CD14-positive monocyte (primary cell): ENCODE measurements around the gene STRIP1. TPM values are rescaled to one million over a fixed set of nuclear protein-coding genes. Genes with fewer than 3 reads are reported as not detected.

Experiments
- DNase-seq, 3 donors: peaks; one replicate each; pipeline ENCODE4 v3.0.0-alpha.2; 2011 to 2022
- H2AFZ ChIP-seq: 2 replicates; pipeline ENCODE4 v1.6.0; 2012; ENCODE audit warnings: mild to moderate bottlenecking, low read depth, low read length, inconsistent platforms; ENCODE audit not compliant: insufficient read depth, poor library complexity, severe bottlenecking
- H3K27ac ChIP-seq, 2 donors: 1 replicate in 1 of 2; 2 replicates in 1 of 2; pipeline ENCODE4 v1.5.1; 2012 to 2013; ENCODE audit warnings: low read length in 2 of 2, control low read depth in 1 of 2, inconsistent platforms in 1 of 2, low read depth in 1 of 2, mild to moderate bottlenecking in 1 of 2
- H3K27me3 ChIP-seq, 2 donors: one replicate each; pipeline versions ENCODE4 v1.6.0 to v1.6.1; 2011 to 2013; ENCODE audit warnings: low read length in 2 of 2; ENCODE audit not compliant: control insufficient read depth in 2 of 2, insufficient read depth in 2 of 2
- H3K36me3 ChIP-seq, 2 donors: replicated peaks in 1 of 2; 1 replicate in 1 of 2; 2 replicates in 1 of 2; pipeline versions ENCODE4 v1.5.1 to v1.6.1; 2012 to 2013; ENCODE audit warnings: low read length in 2 of 2, control low read depth in 1 of 2, inconsistent platforms in 1 of 2, mild to moderate bottlenecking in 1 of 2; ENCODE audit not compliant: insufficient read depth in 2 of 2, control insufficient read depth in 1 of 2
- H3K4me1 ChIP-seq, 2 donors: 1 replicate in 1 of 2; 2 replicates in 1 of 2; pipeline versions ENCODE4 v1.5.1 to v1.6.1; 2012 to 2013; ENCODE audit warnings: low read length in 2 of 2, control low read depth in 1 of 2, inconsistent platforms in 1 of 2, mild to moderate bottlenecking in 1 of 2, moderate library complexity in 1 of 2; ENCODE audit not compliant: insufficient read depth in 2 of 2, control insufficient read depth in 1 of 2
- H3K4me2 ChIP-seq: replicated peaks from 2 replicates; pipeline ENCODE3; 2012; ENCODE audit warnings: low read length, moderate library complexity, mild to moderate bottlenecking; ENCODE audit not compliant: poor library complexity, severe bottlenecking; ENCODE audit errors: extremely low read depth
- H3K4me3 ChIP-seq, 3 experiments: fragments of 200-600 bp in 1 of 3; sonication (generic) in 1 of 3; replicated peaks in 1 of 3; 1 replicate in 2 of 3; 2 replicates in 1 of 3; pipeline ENCODE4 v1.5.1; 2011 to 2013; ENCODE audit warnings: low read length in 3 of 3, mild to moderate bottlenecking in 3 of 3, control low read depth in 2 of 3, low read depth in 2 of 3, inconsistent platforms in 1 of 3, moderate library complexity in 1 of 3
- H3K79me2 ChIP-seq: 2 replicates; pipeline ENCODE4 v1.6.0; 2012; ENCODE audit warnings: mild to moderate bottlenecking, control low read depth, inconsistent platforms, low read length, moderate library complexity; ENCODE audit not compliant: insufficient read depth
- H3K9ac ChIP-seq: 2 replicates; pipeline ENCODE4 v1.6.0; 2017; ENCODE audit warnings: low read length, mild to moderate bottlenecking; ENCODE audit not compliant: insufficient read depth, poor library complexity, severe bottlenecking
- H3K9me3 ChIP-seq, 2 donors: replicated peaks in 1 of 2; 1 replicate in 1 of 2; 2 replicates in 1 of 2; pipeline versions ENCODE4 v1.5.1 to v1.6.1; 2012 to 2013; ENCODE audit warnings: low read length in 2 of 2, control low read depth in 1 of 2; ENCODE audit not compliant: control insufficient read depth in 1 of 2, insufficient read depth in 1 of 2
- H4K20me1 ChIP-seq: 2 replicates; pipeline ENCODE4 v1.6.0; 2012; ENCODE audit warnings: mild to moderate bottlenecking, low read length, control low read depth, moderate library complexity; ENCODE audit not compliant: insufficient read depth
- H3K27ac Mint-ChIP-seq, 7 donors: one replicate each; pipeline ENCODE4 v1.8.0; 2020; ENCODE audit warnings: mild to moderate bottlenecking in 7 of 7, mixed read lengths in 7 of 7, moderate library complexity in 6 of 7, inconsistent platforms in 2 of 7
- H3K27me3 Mint-ChIP-seq, 3 donors: one replicate each; pipeline ENCODE4 v1.8.0; 2021 to 2022; ENCODE audit warnings: low read depth in 3 of 3, mild to moderate bottlenecking in 3 of 3, mixed read lengths in 3 of 3, moderate library complexity in 3 of 3, inconsistent platforms in 1 of 3
- H3K36me3 Mint-ChIP-seq, 2 donors: one replicate each; pipeline ENCODE4 v1.8.0; 2020; ENCODE audit warnings: mixed read lengths in 2 of 2, inconsistent platforms in 1 of 2, mild to moderate bottlenecking in 1 of 2
- H3K4me1 Mint-ChIP-seq: one replicate; pipeline ENCODE4 v1.8.0; 2020; ENCODE audit warnings: mild to moderate bottlenecking, mixed read lengths
- H3K4me3 Mint-ChIP-seq, 2 donors: one replicate each; pipeline ENCODE4 v1.8.0; 2020; ENCODE audit warnings: mild to moderate bottlenecking in 2 of 2, mixed read lengths in 2 of 2, moderate library complexity in 1 of 2
- H3K9me3 Mint-ChIP-seq, 7 donors: one replicate each; pipeline ENCODE4 v1.8.0; 2020 to 2022; ENCODE audit warnings: mixed read lengths in 7 of 7, mild to moderate bottlenecking in 6 of 7, moderate library complexity in 6 of 7, inconsistent platforms in 2 of 7
- WGBS: methylation state at CpG from one replicate; pipeline ENCODE4 v1.1.5; 2013; ENCODE audit warnings: missing lambda C conversion rate; ENCODE audit not compliant: insufficient coverage; 5-methylcytosine and 5-hydroxymethylcytosine counted together
- intact Hi-C, 2 donors: fragments of 100-400 bp; cut with micrococcal nuclease; formaldehyde crosslinking; loops; one replicate each; pipeline versions ENCODE4 v1.15.0 to v1.15.1; 2023
- polyA plus RNA-seq, 3 donors: library from polyadenylated mRNA; depleted of rRNA in 1 of 3; unstranded in 2 of 3; stranded (reverse) in 1 of 3; fragments of 300-500 nt in 2 of 3; fragments of >200 nt in 1 of 3; fragmentation: Illumina TruSeq in 2 of 3; gene quantifications; 1 replicate in 2 of 3; 2 replicates in 1 of 3; pipeline ENCODE4 v1.2.3, GENCODE V29; 2012 to 2021
- TF ChIP-seq, protein P1 (sequence below): fragments of 200-600 bp; IDR thresholded peaks from one replicate; pipeline ENCODE4 v1.8.0; 2022; ENCODE audit warnings: antibody characterized with exemption, mild to moderate bottlenecking

STRIP1 gene
- polyA plus RNA-seq, 3 donors: 8.9 to 33.6 (median 11.0) TPM

DNA sequence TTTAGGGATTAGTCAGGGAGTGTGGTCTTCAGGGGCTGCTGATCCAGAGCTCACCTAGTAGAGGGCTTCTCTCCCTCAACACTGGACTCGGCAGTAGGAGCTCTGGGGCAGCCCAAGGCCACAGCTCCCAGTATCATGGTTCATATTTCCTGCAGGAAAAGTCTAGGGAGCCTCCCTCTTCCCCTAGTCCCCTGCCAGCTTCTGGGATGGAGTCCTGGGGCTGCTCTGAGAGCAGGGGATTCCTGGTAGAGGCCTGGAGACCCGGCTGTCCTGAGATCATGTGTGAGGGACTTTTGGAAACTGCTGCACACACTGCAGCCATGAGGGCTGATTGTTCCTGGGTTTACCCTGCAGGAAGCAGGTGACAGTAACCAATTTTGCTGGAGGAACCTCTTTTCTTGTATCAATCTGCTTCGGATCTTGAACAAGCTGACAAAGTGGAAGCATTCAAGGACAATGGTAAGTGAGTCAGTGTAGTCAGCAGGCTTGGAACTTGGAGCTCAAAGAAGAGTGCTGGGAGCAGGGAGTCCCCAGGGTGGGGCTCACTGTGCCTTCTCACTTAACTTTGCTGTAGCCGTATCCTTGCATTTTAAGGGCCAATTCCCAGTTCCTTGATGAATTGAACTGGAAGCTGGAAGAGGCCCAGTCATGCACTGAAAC is 16.3 kb downstream of the STRIP1 start:
- H3K4me2 ChIP-seq: no peak overlapping the region
- no peaks in the 10 kb centered on the region for H3K79me2 ChIP-seq
- TF ChIP-seq, protein P1, sequence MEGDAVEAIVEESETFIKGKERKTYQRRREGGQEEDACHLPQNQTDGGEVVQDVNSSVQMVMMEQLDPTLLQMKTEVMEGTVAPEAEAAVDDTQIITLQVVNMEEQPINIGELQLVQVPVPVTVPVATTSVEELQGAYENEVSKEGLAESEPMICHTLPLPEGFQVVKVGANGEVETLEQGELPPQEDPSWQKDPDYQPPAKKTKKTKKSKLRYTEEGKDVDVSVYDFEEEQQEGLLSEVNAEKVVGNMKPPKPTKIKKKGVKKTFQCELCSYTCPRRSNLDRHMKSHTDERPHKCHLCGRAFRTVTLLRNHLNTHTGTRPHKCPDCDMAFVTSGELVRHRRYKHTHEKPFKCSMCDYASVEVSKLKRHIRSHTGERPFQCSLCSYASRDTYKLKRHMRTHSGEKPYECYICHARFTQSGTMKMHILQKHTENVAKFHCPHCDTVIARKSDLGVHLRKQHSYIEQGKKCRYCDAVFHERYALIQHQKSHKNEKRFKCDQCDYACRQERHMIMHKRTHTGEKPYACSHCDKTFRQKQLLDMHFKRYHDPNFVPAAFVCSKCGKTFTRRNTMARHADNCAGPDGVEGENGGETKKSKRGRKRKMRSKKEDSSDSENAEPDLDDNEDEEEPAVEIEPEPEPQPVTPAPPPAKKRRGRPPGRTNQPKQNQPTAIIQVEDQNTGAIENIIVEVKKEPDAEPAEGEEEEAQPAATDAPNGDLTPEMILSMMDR: no peak
- intact Hi-C loops: no loop called here
- Mint-ChIP-seq H3K36me3 (peaks cover 97 to 100% of the 10 kb centered on the region in 2 donors), H3K27ac (no peak overlapping the region), H3K4me3 (no peak overlapping the region), H3K27me3 (no peaks in the 10 kb centered on the region), H3K9me3 (no peaks in the 10 kb centered on the region), H3K4me1 (no peaks in the 10 kb centered on the region)
- H3K36me3 ChIP-seq: peaks cover 99 to 100% of the 10 kb centered on the region in 2 donors
- no peak overlapping the region for H3K9ac ChIP-seq
- H3K9me3 ChIP-seq: no peaks in the 10 kb centered on the region
- H3K4me1 ChIP-seq: no peaks in the 10 kb centered on the region
- H4K20me1 ChIP-seq: peaks cover 18% of the 10 kb centered on the region
- H3K27ac ChIP-seq: no peak overlapping the region
- DNase-seq: no peak
- H3K27me3 ChIP-seq: no peaks in the 10 kb centered on the region
- H2AFZ ChIP-seq: no peak overlapping the region
- 97% methylated on average over 3 of the region's 4 CpGs for WGBS
- H3K4me3 ChIP-seq: no peak overlapping the region

DNA sequence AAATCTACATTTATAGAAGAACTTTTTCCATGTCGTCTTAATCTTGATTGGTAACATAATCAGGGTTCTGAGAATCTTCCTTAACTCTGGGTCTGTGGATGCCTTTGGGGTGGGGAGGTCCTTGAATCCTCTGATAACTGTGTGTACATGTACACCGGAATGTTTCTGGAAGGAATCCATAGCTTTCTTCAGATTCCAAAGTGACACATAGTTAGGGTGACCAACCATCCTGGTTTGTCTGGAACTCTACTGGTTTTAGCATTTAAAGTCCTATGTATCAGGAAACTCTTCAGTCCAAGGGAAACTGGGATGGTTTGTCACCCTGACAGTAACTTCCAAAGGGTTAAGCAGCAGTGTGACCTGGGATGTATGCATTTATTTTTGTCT is 16.8 kb downstream of the STRIP1 start:
- Histone ChIP-seq H3K9me3 (no peaks in the 10 kb centered on the region), H3K36me3 (peaks cover 99 to 100% of the 10 kb centered on the region in 2 donors), H4K20me1 (peaks cover 18% of the 10 kb centered on the region), H3K27ac (no peak overlapping the region), H3K27me3 (no peaks in the 10 kb centered on the region), H3K4me3 (no peak overlapping the region), H3K4me2 (no peak overlapping the region), H3K9ac (no peak overlapping the region), H3K4me1 (no peaks in the 10 kb centered on the region), H3K79me2 (no peaks in the 10 kb centered on the region), H2AFZ (no peak overlapping the region)
- no CpG with 5 or more reads among the region's 2 CpGs for WGBS
- no peak overlapping the region for H3K27ac Mint-ChIP-seq
- H3K27me3 Mint-ChIP-seq: no peaks in the 10 kb centered on the region
- TF ChIP-seq, protein P1: no peak
- no peak for DNase-seq
- no peak overlapping the region for H3K4me3 Mint-ChIP-seq
- no peaks in the 10 kb centered on the region for H3K9me3 Mint-ChIP-seq
- no peaks in the 10 kb centered on the region for H3K4me1 Mint-ChIP-seq
- intact Hi-C loops: no loop called here
- H3K36me3 Mint-ChIP-seq: peaks cover 97 to 100% of the 10 kb centered on the region in 2 donors
